Karpas-422 (cell line): Measurements from ENCODE around the gene ZNF613. TPM values are rescaled to one million over a fixed set of nuclear protein-coding genes. Genes with fewer than 3 reads are reported as not detected.

Source experiments
- DNase-seq: peaks from one replicate; pipeline ENCODE4 v3.0.0-alpha.2; 2015
- H2AFZ ChIP-seq: fragments of 200-600 bp; sonication (generic); 2 replicates; pipeline ENCODE4 v1.6.1; 2014; ENCODE audit warnings: antibody characterized with exemption, low read length, mixed read lengths
- H3K27ac ChIP-seq: fragments of 200-600 bp; sonication (generic); 2 replicates; pipeline ENCODE4 v1.5.1; 2014; ENCODE audit warnings: mild to moderate bottlenecking, low read length, moderate library complexity
- H3K27me3 ChIP-seq: fragments of 200-600 bp; sonication (generic); 2 replicates; pipeline ENCODE4 v1.6.1; 2014; ENCODE audit warnings: low read length, mixed read lengths
- H3K36me3 ChIP-seq: fragments of 200-600 bp; sonication (generic); 2 replicates; pipeline ENCODE4 v1.6.1; 2014; ENCODE audit warnings: low read length, mixed read lengths; ENCODE audit not compliant: insufficient read depth
- H3K4me1 ChIP-seq: fragments of 200-600 bp; sonication (generic); 2 replicates; pipeline ENCODE4 v1.6.1; 2014; ENCODE audit warnings: mild to moderate bottlenecking, low read length, mixed read lengths
- H3K4me2 ChIP-seq: fragments of 200-600 bp; sonication (generic); 2 replicates; pipeline ENCODE4 v1.6.1; 2014; ENCODE audit warnings: low read length, low read depth, mild to moderate bottlenecking; ENCODE audit not compliant: poor library complexity, severe bottlenecking
- H3K4me3 ChIP-seq: fragments of 200-600 bp; sonication (generic); 2 replicates; pipeline ENCODE4 v1.5.1; 2014; ENCODE audit warnings: mild to moderate bottlenecking, antibody characterized with exemption, low read length, mixed read lengths
- H3K79me2 ChIP-seq: fragments of 200-600 bp; sonication (generic); 2 replicates; pipeline ENCODE4 v1.6.1; 2014; ENCODE audit warnings: mild to moderate bottlenecking, low read length, mixed read lengths
- H3K9ac ChIP-seq: fragments of 200-600 bp; sonication (generic); 2 replicates; pipeline ENCODE4 v1.6.0; 2014; ENCODE audit warnings: low read length
- H3K9me2 ChIP-seq: fragments of 200-600 bp; sonication (generic), shearing (Covaris generic); replicated peaks from 2 replicates; pipeline ENCODE4 v1.6.0; 2014; ENCODE audit warnings: mild to moderate bottlenecking, low read length, moderate library complexity; ENCODE audit not compliant: insufficient read depth
- H3K9me3 ChIP-seq: fragments of 300-700, 200-600 bp; sonication (generic); 2 replicates; pipeline ENCODE4 v1.6.1; 2014; ENCODE audit warnings: low read length, mixed read lengths
- H4K20me1 ChIP-seq: fragments of 200-600 bp; sonication (generic); 2 replicates; pipeline ENCODE4 v1.6.1; 2014; ENCODE audit warnings: mild to moderate bottlenecking, antibody characterized with exemption, low read length, low read depth; ENCODE audit not compliant: insufficient read depth
- total RNA-seq: library from RNA; depleted of rRNA; stranded (reverse); fragments of >200 nt; shearing (Covaris generic); gene quantifications from 2 replicates; pipeline ENCODE4 v1.2.3, GENCODE V29; 2014; ENCODE audit warnings: low replicate concordance

Gene ZNF613
- total RNA-seq, 1 experiment from 2014 or later: 7.5 TPM

DNA sequence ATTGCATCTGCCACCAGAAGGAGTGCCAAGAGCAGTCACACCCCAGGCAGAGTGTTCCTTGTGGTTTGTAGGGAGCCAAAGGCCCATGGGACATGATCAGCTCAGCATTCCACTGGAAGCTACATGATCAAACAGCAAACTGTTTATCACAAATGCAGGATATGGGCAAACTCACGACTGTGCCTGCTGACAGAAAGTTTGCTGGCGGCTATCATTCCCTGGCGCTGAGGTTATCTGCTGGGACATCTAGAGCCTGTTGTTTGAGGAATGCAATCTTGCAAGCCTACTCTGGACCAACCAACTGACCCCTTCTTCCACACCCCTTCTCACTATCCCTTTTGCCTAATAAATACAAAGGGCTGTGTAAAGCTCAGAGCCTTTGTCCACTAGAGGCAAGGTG is 7.7 kb upstream of the ZNF613 start:
- H3K4me2 ChIP-seq: no peak overlapping the region
- H3K27ac ChIP-seq: no peak overlapping the region
- no peaks in the 10 kb centered on the region for H3K4me1 ChIP-seq
- peaks cover 86% of the 10 kb centered on the region for H3K9me3 ChIP-seq
- no peak overlapping the region for H2AFZ ChIP-seq
- no peaks in the 10 kb centered on the region for H3K27me3 ChIP-seq
- H3K9me2 ChIP-seq: no peaks in the 10 kb centered on the region
- H3K79me2 ChIP-seq: no peaks in the 10 kb centered on the region
- no peaks in the 10 kb centered on the region for H4K20me1 ChIP-seq
- no peak overlapping the region for H3K4me3 ChIP-seq
- peaks cover 3% of the 10 kb centered on the region; the same call in 1 of the 2 replicates for H3K36me3 ChIP-seq
- H3K9ac ChIP-seq: no peak overlapping the region
- no peak for DNase-seq

- peaks cover 77% of the 10 kb centered on the region for H3K9me3 ChIP-seq
- H3K36me3 ChIP-seq: peaks cover 3% of the 10 kb centered on the region; the same call in 1 of the 2 replicates
- no peak overlapping the region for H2AFZ ChIP-seq
- no peak overlapping the region for H3K27ac ChIP-seq
- no peaks in the 10 kb centered on the region for H3K27me3 ChIP-seq
- no peaks in the 10 kb centered on the region for H3K9me2 ChIP-seq
- no peak for DNase-seq
- H3K9ac ChIP-seq: no peak overlapping the region
- H3K4me1 ChIP-seq: peaks cover 4% of the 10 kb centered on the region
- no peak overlapping the region for H3K4me3 ChIP-seq
- no peaks in the 10 kb centered on the region for H3K79me2 ChIP-seq
- H4K20me1 ChIP-seq: no peaks in the 10 kb centered on the region
- H3K4me2 ChIP-seq: no peak overlapping the region
Observed at GRCh38 chr19:51921949-51922348, 5.3 kb upstream of the ZNF613 start.

DNA sequence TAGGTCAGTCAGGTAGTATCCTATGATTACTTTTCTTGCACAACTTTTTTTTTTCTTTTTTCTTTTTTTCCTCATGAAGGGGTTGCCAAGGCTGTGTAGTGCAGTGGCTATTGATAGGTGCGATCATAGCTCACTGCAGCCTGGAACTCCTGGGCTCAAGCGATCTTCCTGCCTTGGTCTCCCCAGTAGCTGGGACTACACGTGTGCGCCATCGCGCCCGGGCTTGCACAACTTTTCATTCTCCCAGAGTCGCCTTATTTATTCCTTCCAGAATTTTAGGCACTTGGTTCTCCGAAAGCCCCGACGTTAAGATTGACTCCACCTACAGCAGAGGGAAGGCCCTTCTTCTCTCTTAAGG is 867 bp upstream of the ZNF613 start:
- peaks cover 24% of the 10 kb centered on the region for H3K36me3 ChIP-seq
- H3K4me3 ChIP-seq: peak overlapping the region; percentile 95
- peak overlapping the region; percentile 99 for H2AFZ ChIP-seq
- H3K27ac ChIP-seq: no peak overlapping the region
- peak overlapping the region; percentile 80 for H3K4me2 ChIP-seq
- no peaks in the 10 kb centered on the region for H4K20me1 ChIP-seq
- H3K9ac ChIP-seq: peak overlapping the region; percentile 92; the same call in 1 of the 2 replicates
- no peaks in the 10 kb centered on the region for H3K27me3 ChIP-seq
- H3K9me3 ChIP-seq: peaks cover 56% of the 10 kb centered on the region
- H3K9me2 ChIP-seq: no peaks in the 10 kb centered on the region
- peaks cover 23% of the 10 kb centered on the region for H3K79me2 ChIP-seq
- no peak for DNase-seq
- peaks cover 9% of the 10 kb centered on the region for H3K4me1 ChIP-seq

DNA sequence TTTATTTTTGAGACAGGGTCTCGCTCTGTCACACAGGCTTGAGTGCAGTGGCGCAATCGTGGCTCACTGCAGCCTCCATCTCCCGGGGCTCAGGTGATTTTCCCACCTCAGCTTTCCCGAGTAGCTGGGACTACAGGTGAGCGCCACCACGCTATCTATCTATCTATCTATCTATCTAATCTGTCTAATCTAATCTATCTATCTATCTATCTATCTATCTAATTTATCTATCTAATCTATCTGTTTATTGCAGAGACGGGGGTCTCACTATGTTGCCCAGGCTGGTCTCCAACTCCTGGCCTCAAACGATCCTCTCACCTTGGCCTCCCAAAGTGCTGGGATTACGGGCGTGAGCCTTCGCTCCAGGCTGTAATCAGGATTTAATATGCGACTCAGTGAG is 587 bp downstream of the ZNF613 start:
- no peaks in the 10 kb centered on the region for H3K9me2 ChIP-seq
- DNase-seq: no peak
- peaks cover 23% of the 10 kb centered on the region for H3K79me2 ChIP-seq
- no peak overlapping the region for H3K27ac ChIP-seq
- no peak overlapping the region for H2AFZ ChIP-seq
- H3K4me1 ChIP-seq: peaks cover 9% of the 10 kb centered on the region
- H3K27me3 ChIP-seq: no peaks in the 10 kb centered on the region
- peak overlapping the region; percentile 80 for H3K4me2 ChIP-seq
- peak overlapping the region; percentile 92 for H3K9ac ChIP-seq
- no peaks in the 10 kb centered on the region for H4K20me1 ChIP-seq
- peaks cover 48% of the 10 kb centered on the region for H3K9me3 ChIP-seq
- peaks cover 37% of the 10 kb centered on the region for H3K36me3 ChIP-seq
- H3K4me3 ChIP-seq: peak overlapping the region; percentile 95

DNA sequence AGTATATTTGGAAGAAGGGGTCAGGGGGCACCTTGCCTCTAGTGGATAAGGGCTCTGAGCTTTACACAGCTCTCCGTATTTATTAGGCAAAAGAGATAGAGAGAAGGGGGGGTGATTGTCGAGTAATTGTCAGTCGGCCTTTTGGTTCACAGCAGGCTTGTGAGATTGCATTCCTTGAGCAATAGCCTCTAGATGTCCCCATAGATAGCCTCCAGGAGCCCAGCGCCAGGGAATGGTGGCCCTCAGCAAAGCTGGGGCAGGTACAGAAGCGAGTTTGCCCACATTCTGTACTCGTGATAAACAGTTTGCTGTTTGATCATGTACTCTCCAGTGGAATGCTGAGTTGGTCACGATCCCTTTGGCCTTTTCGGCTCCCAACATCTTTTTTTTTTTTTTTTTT is 4.6 kb downstream of the ZNF613 start:
- Histone ChIP-seq H2AFZ (no peak overlapping the region), H3K36me3 (peaks cover 77% of the 10 kb centered on the region), H3K27ac (no peak overlapping the region), H3K9ac (no peak overlapping the region), H3K4me1 (peaks cover 5% of the 10 kb centered on the region; the same call in 1 of the 2 replicates), H3K79me2 (peaks cover 23% of the 10 kb centered on the region), H3K9me3 (peaks cover 42% of the 10 kb centered on the region), H3K9me2 (no peaks in the 10 kb centered on the region), H3K4me2 (no peak overlapping the region), H4K20me1 (no peaks in the 10 kb centered on the region), H3K4me3 (no peak overlapping the region), H3K27me3 (no peaks in the 10 kb centered on the region)
- DNase-seq: no peak

- Histone ChIP-seq H3K9me3 (peaks cover 61% of the 10 kb centered on the region), H4K20me1 (no peaks in the 10 kb centered on the region), H2AFZ (no peak overlapping the region)
Observed at GRCh38 chr19:51938936-51939335, 11.7 kb downstream of the ZNF613 start.

GRCh38 chr19:51944798-51945552 is 17.7 kb downstream of the ZNF613 start:
- H3K4me1 ChIP-seq: no peaks in the 10 kb centered on the region
- peaks cover 82% of the 10 kb centered on the region for H3K9me3 ChIP-seq
- no peaks in the 10 kb centered on the region for H3K27me3 ChIP-seq
- H3K9me2 ChIP-seq: no peaks in the 10 kb centered on the region
- H3K4me2 ChIP-seq: no peak overlapping the region
- H3K9ac ChIP-seq: no peak overlapping the region
- no peaks in the 10 kb centered on the region for H3K79me2 ChIP-seq
- no peak overlapping the region for H2AFZ ChIP-seq
- no peak overlapping the region for H3K27ac ChIP-seq
- no peak for DNase-seq
- peaks cover 62% of the 10 kb centered on the region for H3K36me3 ChIP-seq
- no peaks in the 10 kb centered on the region for H4K20me1 ChIP-seq
- H3K4me3 ChIP-seq: no peak overlapping the region

More at GRCh38 chr19:51938936-51939335, 11.7 kb downstream of the ZNF613 start:
- H3K27me3 ChIP-seq: no peaks in the 10 kb centered on the region
- H3K79me2 ChIP-seq: no peaks in the 10 kb centered on the region; the same call in 1 of the 2 replicates
- H3K9ac ChIP-seq: no peak overlapping the region
- H3K9me2 ChIP-seq: no peaks in the 10 kb centered on the region
- no peak for DNase-seq
- no peak overlapping the region for H3K27ac ChIP-seq
- no peak overlapping the region for H3K4me2 ChIP-seq
- no peaks in the 10 kb centered on the region for H3K4me1 ChIP-seq
- H3K36me3 ChIP-seq: peaks cover 85% of the 10 kb centered on the region
- H3K4me3 ChIP-seq: no peak overlapping the region

DNA sequence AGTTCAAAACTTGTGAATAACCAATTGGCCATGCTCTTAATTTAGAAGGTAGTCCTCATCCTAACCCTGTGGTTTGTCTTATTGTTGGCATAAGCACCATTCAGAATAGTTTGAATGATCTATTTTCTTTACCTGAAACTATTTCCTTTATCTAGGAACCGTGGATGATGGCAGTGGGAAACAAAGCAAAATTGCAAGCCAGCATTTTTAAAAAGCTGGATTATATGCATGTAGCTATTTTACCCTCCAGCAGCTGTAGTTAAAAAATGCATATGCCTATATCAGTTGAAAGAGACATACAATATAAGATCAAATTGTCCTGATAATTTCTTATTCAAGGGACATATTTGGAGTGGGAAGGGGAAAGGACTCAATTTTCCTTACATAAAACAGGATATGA is 19.3 kb downstream of the ZNF613 start:
- H3K79me2 ChIP-seq: no peaks in the 10 kb centered on the region
- H3K27me3 ChIP-seq: no peaks in the 10 kb centered on the region
- no peak for DNase-seq
- no peak overlapping the region for H2AFZ ChIP-seq
- no peaks in the 10 kb centered on the region for H3K9me2 ChIP-seq
- peaks cover 74% of the 10 kb centered on the region for H3K9me3 ChIP-seq
- no peak overlapping the region for H3K4me2 ChIP-seq
- no peaks in the 10 kb centered on the region for H3K4me1 ChIP-seq
- H3K4me3 ChIP-seq: no peak overlapping the region
- H3K36me3 ChIP-seq: peaks cover 48% of the 10 kb centered on the region
- H4K20me1 ChIP-seq: no peaks in the 10 kb centered on the region
- no peak overlapping the region for H3K9ac ChIP-seq
- no peak overlapping the region for H3K27ac ChIP-seq
